Skeletal muscle satellite cell (primary cell): ENCODE measurements around the gene NCAM1.

ENCODE experiments used
- H3K27me3 ChIP-seq: 2 replicates; pipeline ENCODE4 v1.7.0; 2013; ENCODE audit warnings: low read length; ENCODE audit not compliant: control insufficient read depth, insufficient read depth
- H3K36me3 ChIP-seq: 2 replicates; pipeline ENCODE4 v1.7.0; 2013; ENCODE audit warnings: mild to moderate bottlenecking, control low read depth, low read length; ENCODE audit not compliant: insufficient read depth
- H3K4me1 ChIP-seq: 2 replicates; pipeline ENCODE4 v1.7.0; 2013; ENCODE audit warnings: low read length; ENCODE audit not compliant: control insufficient read depth, insufficient read depth
- H3K4me2 ChIP-seq: 2 replicates; pipeline ENCODE4 v1.7.0; 2013; ENCODE audit warnings: mild to moderate bottlenecking, low read length
- H3K4me3 ChIP-seq: 2 replicates; pipeline ENCODE4 v1.7.0; 2013; ENCODE audit warnings: low read length
- H3K9ac ChIP-seq: 2 replicates; pipeline ENCODE4 v1.7.0; 2013; ENCODE audit warnings: mild to moderate bottlenecking, low read depth, low read length, moderate library complexity
- H3K9me3 ChIP-seq: replicated peaks from 2 replicates; pipeline ENCODE4 v1.7.0; 2013; ENCODE audit warnings: mild to moderate bottlenecking, control low read depth, low read length

The NCAM1 gene

DNA sequence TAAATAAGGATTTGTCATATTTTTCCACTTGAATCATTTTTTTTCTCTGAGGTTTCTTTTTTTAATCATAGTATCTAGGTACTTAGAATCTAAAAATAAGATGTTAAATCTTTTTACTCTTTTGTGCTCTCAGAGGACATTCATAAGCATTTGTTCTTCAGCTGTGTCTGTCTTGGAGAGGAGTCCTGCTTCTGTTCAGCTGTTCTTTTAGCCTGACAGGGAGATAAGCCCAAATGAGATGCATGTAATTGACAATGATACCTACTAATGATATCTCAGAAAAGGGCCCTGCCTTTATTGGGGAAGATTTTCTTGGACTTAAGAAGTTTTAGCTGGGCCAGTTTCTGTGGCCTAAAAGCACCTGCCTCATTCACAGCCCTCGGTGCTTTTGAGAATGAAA is 156.9 kb downstream of the NCAM1 start:
- no peaks in the 10 kb centered on the region for H3K9me3 ChIP-seq
- no peak overlapping the region for H3K4me2 ChIP-seq
- H3K27me3 ChIP-seq, result no peaks in the 10 kb centered on the region
- H3K4me1 ChIP-seq, result peaks cover 11% of the 10 kb centered on the region
- H3K4me3 ChIP-seq, result no peak overlapping the region
- no peaks in the 10 kb centered on the region for H3K36me3 ChIP-seq
- no peak overlapping the region for H3K9ac ChIP-seq

DNA sequence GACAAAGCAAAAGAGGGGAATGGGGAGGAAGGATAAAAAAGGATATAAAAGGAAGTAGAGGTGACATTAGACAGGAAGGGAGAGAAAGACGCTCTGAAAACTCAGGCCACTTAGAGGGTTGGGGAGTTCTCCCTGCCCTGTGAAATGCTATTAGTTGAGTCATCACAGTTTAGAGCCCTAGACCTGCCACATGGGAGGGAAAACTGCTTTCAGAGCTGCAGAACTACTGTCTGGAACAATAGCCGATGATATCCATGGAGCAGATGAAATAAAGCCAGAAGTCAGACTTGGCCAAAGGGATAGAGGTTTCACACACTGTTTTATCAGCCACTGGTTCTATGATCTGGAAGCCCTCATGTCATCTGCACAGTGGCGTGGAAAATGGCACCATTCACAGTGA is 157.9 kb downstream of the NCAM1 start:
- H3K4me2 ChIP-seq, result no peak overlapping the region
- H3K36me3 ChIP-seq, result no peaks in the 10 kb centered on the region
- H3K27me3 ChIP-seq, result no peaks in the 10 kb centered on the region
- peaks cover 9% of the 10 kb centered on the region for H3K4me1 ChIP-seq
- no peak overlapping the region for H3K9ac ChIP-seq
- no peaks in the 10 kb centered on the region for H3K9me3 ChIP-seq
- H3K4me3 ChIP-seq, result no peak overlapping the region

DNA sequence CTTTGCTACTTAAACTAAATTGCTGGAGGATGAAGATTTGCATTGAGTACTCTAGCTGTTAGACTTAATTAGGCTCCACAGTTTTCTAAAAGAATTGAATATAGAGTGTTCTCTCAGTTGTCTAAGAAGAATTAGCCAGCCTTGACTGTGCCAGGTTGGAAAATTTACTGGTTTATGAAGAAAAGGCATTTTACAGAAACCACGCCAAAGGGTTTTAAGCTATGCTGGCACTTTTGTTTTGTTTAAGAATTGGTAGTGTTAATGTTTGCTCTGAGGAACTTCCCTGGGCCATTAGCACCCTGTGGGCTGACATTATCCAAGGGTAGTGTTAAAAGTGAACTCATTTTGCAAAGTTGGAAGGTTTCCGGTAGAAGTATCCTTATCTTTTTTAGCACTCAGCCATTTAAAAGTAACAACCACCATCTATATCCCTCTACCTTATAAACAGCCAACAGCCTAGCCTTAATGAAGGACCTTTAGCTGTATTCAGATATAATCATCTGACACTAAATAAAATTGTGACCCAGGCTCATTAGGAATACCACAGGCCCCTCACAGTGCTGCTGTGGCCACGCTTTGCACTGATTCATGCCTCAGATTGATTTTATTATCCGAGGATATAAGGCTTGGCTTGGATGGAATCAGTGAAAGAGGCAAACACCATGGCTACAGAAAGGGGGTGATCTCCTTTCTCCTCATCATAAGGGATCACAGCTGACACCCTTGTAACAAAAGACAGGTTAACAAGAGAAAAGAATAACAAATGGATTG is 158.9 kb downstream of the NCAM1 start:
- peaks cover 6% of the 10 kb centered on the region for H3K4me1 ChIP-seq
- no peak overlapping the region for H3K4me3 ChIP-seq
- no peak overlapping the region for H3K9ac ChIP-seq
- no peaks in the 10 kb centered on the region for H3K27me3 ChIP-seq
- no peaks in the 10 kb centered on the region for H3K36me3 ChIP-seq
- no peaks in the 10 kb centered on the region for H3K9me3 ChIP-seq
- no peak overlapping the region for H3K4me2 ChIP-seq

DNA sequence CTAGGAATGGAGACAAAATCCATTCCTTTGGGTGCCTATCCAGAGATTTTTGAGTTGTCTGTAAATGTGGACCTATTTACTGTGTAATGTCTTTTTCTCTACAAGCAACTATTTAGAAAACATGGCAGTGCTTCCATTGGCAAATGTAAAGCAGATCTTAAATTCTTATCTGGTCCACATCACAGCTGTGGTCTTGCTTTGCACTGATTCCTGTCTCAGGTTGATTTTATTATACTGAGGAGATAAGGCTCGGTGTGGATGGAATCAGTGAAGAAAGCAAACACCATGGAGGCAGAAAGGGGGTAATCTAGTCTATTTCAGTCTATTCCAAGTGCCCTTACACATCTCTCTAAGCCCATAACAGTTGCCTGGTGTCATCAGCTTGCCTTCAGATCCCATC is 160.5 kb downstream of the NCAM1 start:
- no peak overlapping the region for H3K9ac ChIP-seq
- no peak overlapping the region for H3K4me3 ChIP-seq

DNA sequence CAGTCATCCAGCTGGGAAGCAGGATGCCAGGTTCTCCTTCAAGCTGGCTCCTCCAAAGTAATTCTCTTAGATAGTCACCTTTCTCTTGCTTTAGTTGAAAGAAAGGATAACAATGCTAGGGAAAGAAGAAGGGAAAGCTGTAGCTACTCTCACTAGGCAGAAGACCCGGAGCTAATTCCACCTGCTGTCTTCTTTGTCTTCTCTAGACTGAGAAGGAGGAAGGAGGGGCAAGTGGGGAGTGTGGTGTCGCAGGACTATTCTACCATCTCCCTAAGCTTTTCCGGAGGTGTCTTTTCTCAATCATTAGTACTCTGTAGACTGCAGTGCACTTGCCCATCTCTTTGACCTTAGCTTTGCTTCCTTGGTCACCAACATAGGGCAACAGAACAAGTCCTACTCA is 162.8 kb downstream of the NCAM1 start:
- Histone ChIP-seq H3K27me3 (no peaks in the 10 kb centered on the region), H3K4me2 (no peak overlapping the region), H3K9ac (no peak overlapping the region), H3K36me3 (no peaks in the 10 kb centered on the region), H3K4me3 (no peak overlapping the region), H3K9me3 (no peaks in the 10 kb centered on the region), H3K4me1 (peaks cover 4% of the 10 kb centered on the region)

More for the DNA sequence above, 160.5 kb downstream of the NCAM1 start:
- H3K27me3 ChIP-seq, result no peaks in the 10 kb centered on the region
- no peaks in the 10 kb centered on the region for H3K9me3 ChIP-seq
- H3K36me3 ChIP-seq, result no peaks in the 10 kb centered on the region
- peaks cover 6% of the 10 kb centered on the region for H3K4me1 ChIP-seq
- no peak overlapping the region for H3K4me2 ChIP-seq

DNA sequence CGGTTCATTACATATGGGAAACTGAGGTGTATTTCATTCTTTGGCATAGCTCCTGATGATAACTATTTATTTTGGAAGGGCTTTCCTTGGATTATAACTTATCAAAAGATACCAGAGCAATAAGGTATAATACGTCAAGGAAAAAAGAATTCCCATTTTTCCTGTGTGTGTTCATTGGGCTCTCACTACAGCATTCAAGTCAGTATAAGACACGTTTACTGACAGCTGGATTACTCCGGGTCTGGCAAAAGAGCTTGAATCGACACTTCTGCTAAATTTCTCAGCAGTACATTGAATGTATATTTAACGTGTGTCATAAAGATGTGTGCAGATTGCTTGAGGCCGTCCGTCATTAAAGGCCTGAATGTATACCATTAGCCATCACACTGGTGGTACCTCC is 163.4 kb downstream of the NCAM1 start:
- no peak overlapping the region for H3K4me2 ChIP-seq
- no peaks in the 10 kb centered on the region for H3K36me3 ChIP-seq
- no peaks in the 10 kb centered on the region for H3K4me1 ChIP-seq
- H3K9me3 ChIP-seq, result no peaks in the 10 kb centered on the region
- no peak overlapping the region for H3K4me3 ChIP-seq
- no peak overlapping the region for H3K9ac ChIP-seq
- no peaks in the 10 kb centered on the region for H3K27me3 ChIP-seq

DNA sequence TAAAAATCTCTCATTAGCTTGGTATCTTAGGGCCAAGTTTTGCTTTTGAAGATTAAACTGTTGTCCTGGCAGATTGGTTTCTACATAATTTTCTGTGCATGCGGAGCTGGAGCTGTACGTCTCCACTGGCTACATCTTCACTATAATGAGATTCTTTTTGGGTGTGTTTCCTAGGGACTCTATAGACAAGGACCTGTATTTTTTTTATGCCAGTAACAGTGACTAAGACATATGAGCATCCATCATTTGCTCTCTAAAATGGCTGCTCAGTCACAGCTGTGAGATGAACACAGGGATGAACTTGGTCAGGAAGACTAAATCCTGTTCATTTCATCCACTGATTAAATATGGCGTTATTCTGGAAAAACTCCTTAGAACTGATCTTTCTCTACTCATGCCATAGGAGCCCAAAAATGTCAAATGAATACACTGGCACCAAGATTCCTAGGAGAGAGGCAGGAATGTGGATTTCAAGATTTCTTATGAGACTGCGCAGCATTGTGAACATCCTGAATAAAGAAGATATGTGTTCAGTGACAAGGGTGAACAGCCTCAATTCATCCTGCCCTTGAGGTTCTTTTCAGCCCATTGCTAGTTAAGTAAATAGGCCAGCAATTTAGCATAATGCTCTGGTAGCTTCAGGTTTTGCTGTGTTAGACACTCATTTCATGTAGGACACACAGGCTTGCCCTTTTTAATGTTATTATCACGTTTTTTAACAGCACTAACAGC is 168.2 kb downstream of the NCAM1 start:
- Histone ChIP-seq H3K4me3 (no peak overlapping the region), H3K9me3 (no peaks in the 10 kb centered on the region), H3K9ac (no peak overlapping the region), H3K4me2 (no peak overlapping the region), H3K36me3 (no peaks in the 10 kb centered on the region), H3K27me3 (no peaks in the 10 kb centered on the region), H3K4me1 (no peaks in the 10 kb centered on the region)

DNA sequence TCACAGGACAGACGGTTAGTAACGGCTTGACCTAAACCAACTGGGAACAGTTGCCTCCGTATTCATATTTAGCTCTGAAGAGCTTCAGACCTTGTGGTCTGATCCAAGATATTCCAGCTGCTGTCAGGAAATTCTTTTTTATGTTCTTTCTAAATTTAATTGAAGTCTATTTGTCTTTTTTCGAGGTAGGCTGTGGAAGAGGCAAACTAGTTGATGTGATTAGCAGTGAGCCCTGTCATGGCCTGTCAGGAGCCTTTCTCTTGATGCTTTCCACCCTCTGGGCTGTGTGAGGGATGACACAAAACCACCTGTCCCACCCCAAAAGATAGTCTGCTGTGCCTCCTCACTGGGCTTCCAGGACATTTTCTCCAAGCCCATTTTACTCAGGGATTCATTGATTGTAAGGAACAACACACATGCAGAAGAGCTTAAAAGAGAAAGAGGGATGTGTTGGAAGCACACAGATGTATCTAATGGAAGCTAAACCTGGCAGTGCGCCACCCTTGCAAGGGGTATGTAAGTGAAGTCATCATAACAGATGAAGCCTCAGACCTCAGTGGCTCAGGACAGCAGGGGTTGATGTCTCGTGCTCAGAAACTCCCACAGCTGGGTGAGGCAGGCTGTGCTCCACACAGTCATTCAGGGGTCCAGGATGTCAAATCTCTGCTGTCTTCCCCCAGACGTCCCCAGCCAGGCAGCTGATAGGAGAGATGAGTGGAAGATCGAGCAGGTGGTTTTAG is 170.0 kb downstream of the NCAM1 start:
- Histone ChIP-seq H3K36me3 (no peaks in the 10 kb centered on the region), H3K4me3 (no peak overlapping the region), H3K9me3 (no peaks in the 10 kb centered on the region), H3K4me1 (no peaks in the 10 kb centered on the region), H3K9ac (no peak overlapping the region), H3K4me2 (no peak overlapping the region), H3K27me3 (no peaks in the 10 kb centered on the region)

DNA sequence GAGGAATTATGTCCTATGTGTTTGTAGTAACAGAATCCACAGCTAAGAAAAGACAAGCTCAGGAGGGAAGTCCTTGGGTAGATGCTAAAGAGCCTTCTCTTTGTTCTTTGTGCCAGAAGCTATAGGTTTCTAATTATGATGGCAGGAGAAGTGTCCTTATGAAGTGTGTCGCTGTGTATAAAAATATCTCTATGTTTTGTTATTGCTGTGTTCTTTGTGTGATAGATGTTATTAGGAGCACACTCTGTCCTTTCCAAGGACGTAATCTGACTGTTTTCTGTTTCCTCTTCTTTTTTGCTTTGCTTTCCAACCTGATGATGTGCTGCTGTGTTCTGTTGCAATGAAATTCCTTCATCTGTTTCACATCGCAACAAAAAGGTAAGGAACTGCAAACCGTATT is 171.9 kb downstream of the NCAM1 start:
- Histone ChIP-seq H3K9ac (no peak overlapping the region), H3K9me3 (no peaks in the 10 kb centered on the region), H3K27me3 (no peaks in the 10 kb centered on the region), H3K36me3 (no peaks in the 10 kb centered on the region), H3K4me3 (no peak overlapping the region), H3K4me1 (no peaks in the 10 kb centered on the region), H3K4me2 (no peak overlapping the region)

DNA sequence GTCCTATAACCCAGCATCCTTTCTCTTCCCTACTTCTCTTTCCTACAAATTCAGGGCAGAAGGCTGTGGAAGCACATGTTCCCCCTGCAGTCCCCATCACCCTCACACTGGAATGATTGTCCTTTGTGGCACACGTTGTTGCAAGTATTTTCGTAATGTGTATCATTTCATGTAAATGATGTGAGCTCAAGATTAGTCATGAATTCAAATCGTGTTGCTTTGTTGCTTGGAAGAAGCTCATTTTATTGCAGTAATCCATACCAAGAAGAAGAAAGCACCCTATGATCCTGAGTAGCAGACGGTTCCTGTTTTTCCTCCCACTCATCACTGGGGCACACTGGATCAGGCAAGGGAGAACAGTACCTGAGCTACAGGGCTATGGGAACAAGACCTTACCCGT is 173.4 kb downstream of the NCAM1 start:
- Histone ChIP-seq H3K9ac (no peak overlapping the region), H3K4me1 (no peaks in the 10 kb centered on the region), H3K4me2 (no peak overlapping the region), H3K4me3 (no peak overlapping the region), H3K36me3 (no peaks in the 10 kb centered on the region), H3K9me3 (no peaks in the 10 kb centered on the region), H3K27me3 (no peaks in the 10 kb centered on the region)

DNA sequence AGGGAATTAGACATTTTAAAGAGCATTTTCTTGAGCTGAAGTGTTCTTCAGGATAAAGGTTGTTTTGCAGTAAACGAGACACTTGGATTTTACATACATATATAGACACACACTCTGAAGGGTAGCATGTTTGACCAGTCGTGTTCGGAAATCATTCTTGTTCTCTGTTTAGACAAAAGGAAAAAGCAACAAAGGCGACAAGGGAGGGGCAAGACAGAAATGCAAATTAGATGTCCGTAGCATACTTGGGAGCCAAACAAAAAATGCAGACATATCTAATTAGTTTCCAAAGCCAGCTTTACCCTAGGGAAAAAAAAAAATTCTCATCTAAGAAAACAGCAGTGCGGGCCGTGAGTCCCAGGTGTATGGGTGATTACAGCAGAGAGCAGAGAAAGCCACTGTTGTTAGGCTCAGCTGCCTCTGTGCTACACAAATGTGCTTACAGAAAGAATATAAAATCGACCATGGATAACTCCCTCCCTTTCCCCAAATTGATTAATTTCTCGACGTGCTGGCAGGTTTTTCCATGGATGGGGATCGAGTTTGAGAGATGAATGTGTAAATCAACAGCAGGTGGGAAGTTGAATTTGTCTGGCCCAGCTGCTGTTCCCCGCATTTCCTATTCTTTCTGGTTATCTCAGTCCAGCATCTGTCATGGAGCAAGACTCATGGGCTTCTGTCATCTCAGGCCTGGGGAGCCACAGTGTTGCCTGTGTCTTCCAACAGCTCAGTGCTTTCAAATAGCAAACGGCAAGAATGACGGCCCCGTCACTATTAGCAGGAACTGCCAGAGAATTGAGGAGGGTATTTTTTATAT is 176.7 kb downstream of the NCAM1 start:
- no peaks in the 10 kb centered on the region for H3K9me3 ChIP-seq

More for the DNA sequence above, 176.7 kb downstream of the NCAM1 start:
- Histone ChIP-seq H3K4me3 (no peak overlapping the region), H3K4me1 (no peaks in the 10 kb centered on the region), H3K4me2 (no peak overlapping the region), H3K27me3 (no peaks in the 10 kb centered on the region), H3K36me3 (no peaks in the 10 kb centered on the region), H3K9ac (no peak overlapping the region)
